ENCODE data around the gene NAP1L1.

DNA sequence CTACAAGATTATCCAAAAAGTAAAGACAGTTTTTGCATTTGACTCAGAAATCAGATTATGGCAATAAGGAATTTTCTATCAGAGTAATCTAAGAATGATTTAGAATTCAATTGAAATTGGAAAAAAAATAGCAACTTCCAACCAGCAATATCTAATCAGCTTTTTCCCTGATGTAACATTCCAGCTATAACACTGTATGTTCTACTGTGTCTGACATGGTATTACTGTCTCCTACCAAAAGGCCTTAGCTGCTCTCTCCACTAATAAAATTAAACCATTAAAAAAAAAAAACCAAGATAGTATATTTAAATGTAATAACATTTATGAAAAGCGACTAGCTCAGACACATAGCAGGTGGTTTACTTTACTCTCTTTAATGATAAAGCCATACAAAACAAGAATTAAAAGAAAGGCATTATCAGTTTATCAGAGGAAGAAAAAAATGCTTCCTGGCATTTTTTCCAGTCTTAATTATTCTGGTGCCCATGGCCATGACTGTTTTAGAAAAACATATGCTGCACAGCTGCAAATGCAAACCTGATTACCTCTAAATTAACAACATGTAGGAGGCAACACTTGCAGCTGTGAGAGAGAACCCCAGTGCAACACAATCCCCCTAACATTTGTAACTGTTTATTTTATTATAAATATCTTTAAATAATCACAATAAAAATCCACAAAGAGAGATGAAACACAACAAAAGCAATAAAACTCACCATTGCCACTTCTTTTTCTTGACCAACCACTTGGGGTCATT, 81.7 kb downstream of the NAP1L1 start:
- TF ChIP-seq, protein P1, sequence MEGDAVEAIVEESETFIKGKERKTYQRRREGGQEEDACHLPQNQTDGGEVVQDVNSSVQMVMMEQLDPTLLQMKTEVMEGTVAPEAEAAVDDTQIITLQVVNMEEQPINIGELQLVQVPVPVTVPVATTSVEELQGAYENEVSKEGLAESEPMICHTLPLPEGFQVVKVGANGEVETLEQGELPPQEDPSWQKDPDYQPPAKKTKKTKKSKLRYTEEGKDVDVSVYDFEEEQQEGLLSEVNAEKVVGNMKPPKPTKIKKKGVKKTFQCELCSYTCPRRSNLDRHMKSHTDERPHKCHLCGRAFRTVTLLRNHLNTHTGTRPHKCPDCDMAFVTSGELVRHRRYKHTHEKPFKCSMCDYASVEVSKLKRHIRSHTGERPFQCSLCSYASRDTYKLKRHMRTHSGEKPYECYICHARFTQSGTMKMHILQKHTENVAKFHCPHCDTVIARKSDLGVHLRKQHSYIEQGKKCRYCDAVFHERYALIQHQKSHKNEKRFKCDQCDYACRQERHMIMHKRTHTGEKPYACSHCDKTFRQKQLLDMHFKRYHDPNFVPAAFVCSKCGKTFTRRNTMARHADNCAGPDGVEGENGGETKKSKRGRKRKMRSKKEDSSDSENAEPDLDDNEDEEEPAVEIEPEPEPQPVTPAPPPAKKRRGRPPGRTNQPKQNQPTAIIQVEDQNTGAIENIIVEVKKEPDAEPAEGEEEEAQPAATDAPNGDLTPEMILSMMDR (IDR thresholded peaks at IDR 0.05; ENCODE audit: insufficient read depth, low read depth, low read length), result no peak
- no peak for TF ChIP-seq EZH2 (IDR thresholded peaks at IDR 0.05; ENCODE audit: insufficient read depth, low read length)
